Measurements from ENCODE around the gene PLBD1. TPM values are rescaled to one million over a fixed set of nuclear protein-coding genes. Genes with fewer than 3 reads are reported as not detected.

The PLBD1 gene
- polyA plus RNA-seq, 2 of the 4 experiments (the other 2 are of a cell fraction) = 4.9 to 10.3 TPM

GRCh38 chr12:14588571-14588970, 20.9 kb upstream of the PLBD1 start (continued):
- no peak for TF ChIP-seq FOSB (CRISPR knock-in tag; IDR thresholded peaks at IDR 0.05)
- TF ChIP-seq, protein P1, sequence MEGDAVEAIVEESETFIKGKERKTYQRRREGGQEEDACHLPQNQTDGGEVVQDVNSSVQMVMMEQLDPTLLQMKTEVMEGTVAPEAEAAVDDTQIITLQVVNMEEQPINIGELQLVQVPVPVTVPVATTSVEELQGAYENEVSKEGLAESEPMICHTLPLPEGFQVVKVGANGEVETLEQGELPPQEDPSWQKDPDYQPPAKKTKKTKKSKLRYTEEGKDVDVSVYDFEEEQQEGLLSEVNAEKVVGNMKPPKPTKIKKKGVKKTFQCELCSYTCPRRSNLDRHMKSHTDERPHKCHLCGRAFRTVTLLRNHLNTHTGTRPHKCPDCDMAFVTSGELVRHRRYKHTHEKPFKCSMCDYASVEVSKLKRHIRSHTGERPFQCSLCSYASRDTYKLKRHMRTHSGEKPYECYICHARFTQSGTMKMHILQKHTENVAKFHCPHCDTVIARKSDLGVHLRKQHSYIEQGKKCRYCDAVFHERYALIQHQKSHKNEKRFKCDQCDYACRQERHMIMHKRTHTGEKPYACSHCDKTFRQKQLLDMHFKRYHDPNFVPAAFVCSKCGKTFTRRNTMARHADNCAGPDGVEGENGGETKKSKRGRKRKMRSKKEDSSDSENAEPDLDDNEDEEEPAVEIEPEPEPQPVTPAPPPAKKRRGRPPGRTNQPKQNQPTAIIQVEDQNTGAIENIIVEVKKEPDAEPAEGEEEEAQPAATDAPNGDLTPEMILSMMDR (IDR thresholded peaks at IDR 0.05) = no peak

GRCh38 chr12:14578646-14579045, 11.0 kb upstream of the PLBD1 start:
- Histone ChIP-seq H3K9me3 (no peaks in the 10 kb centered on the region), H3K4me1 (no peaks in the 10 kb centered on the region), H3K4me2 (no peak overlapping the region), H3K27ac (no peak overlapping the region), H3K4me3 (no peak overlapping the region)
- no peak for DNase-seq (ENCODE audit: low read depth in 1 of 2, low spot score in 1 of 2)
- POLR2A ChIA-PET = no interaction called here
- TF ChIP-seq NFE2L2 (conservative IDR thresholded peaks at IDR 0.05; ENCODE audit: low read length) = no peak
- TF ChIP-seq ZC3H11A (IDR thresholded peaks at IDR 0.05) = no peak
- no peak for TF ChIP-seq MAZ (IDR thresholded peaks at IDR 0.05; ENCODE audit: borderline replicate concordance, low read depth, low read length)
- TF ChIP-seq TFCP2L1 (CRISPR knock-in tag; IDR thresholded peaks at IDR 0.05) = no peak
- no peak for TF ChIP-seq HEYL (CRISPR knock-in tag; IDR thresholded peaks at IDR 0.05)
- no peak for TF ChIP-seq CEBPB (IDR thresholded peaks at IDR 0.05)
- TF ChIP-seq JUNB (IDR thresholded peaks at IDR 0.05) = no peak
- TF ChIP-seq EHMT2 (IDR thresholded peaks at IDR 0.05; ENCODE audit: low read depth) = no peak
- CTCF ChIA-PET = no interaction called here
- 84% methylated on average over 8 of the region's 8 CpGs for WGBS (ENCODE audit: missing lambda C conversion rate)
- ATAC-seq = no peak
- FAIRE-seq = no peak

- ChIA-PET CTCF (no interaction called here), POLR2A (no interaction called here)
- 63% methylated on average over 1 of the region's 1 CpG for WGBS (ENCODE audit: missing lambda C conversion rate)
- ATAC-seq (no peak), DNase-seq (ENCODE audit: low read depth in 1 of 2, low spot score in 1 of 2) (no peak), FAIRE-seq (no peak)
- Histone ChIP-seq H3K9me3 (no peaks in the 10 kb centered on the region), H3K4me2 (no peak overlapping the region), H3K27ac (no peak overlapping the region), H3K4me1 (no peaks in the 10 kb centered on the region), H3K4me3 (no peak overlapping the region)
- TF ChIP-seq ZFP36 (IDR thresholded peaks at IDR 0.05; ENCODE audit: borderline replicate concordance, partially characterized antibody) (no peak), RCOR1 (IDR thresholded peaks at IDR 0.05; ENCODE audit: low read depth, low read length) (no peak), CBX2 (IDR thresholded peaks at IDR 0.05; ENCODE audit: borderline replicate concordance, low read depth) (no peak), CBX8 (IDR thresholded peaks at IDR 0.05) (no peak), MAFK (IDR thresholded peaks at IDR 0.05; ENCODE audit: partially characterized antibody) (peak; percentile 43)
Measured at GRCh38 chr12:14577344-14577743, 9.7 kb upstream of the PLBD1 start.

- no peaks in the 10 kb centered on the region for H3K9me3 ChIP-seq
- CTCF ChIA-PET = no interaction called here
- no peak overlapping the region for H3K4me2 ChIP-seq
- ATAC-seq (no peak), DNase-seq (ENCODE audit: low read depth in 1 of 2, low spot score in 1 of 2) (no peak), FAIRE-seq (no peak)
- POLR2A ChIA-PET = no interaction called here
- H3K4me3 ChIP-seq = no peak overlapping the region
- TF ChIP-seq PHF8 (IDR thresholded peaks at IDR 0.05; ENCODE audit: borderline replicate concordance, low read depth) (no peak), EHMT2 (IDR thresholded peaks at IDR 0.05; ENCODE audit: low read depth) (no peak), GATA3 (IDR thresholded peaks at IDR 0.05; ENCODE audit: borderline replicate concordance) (no peak), ZC3H11A (IDR thresholded peaks at IDR 0.05) (no peak), ATOH8 (CRISPR knock-in tag; IDR thresholded peaks at IDR 0.05; ENCODE audit: low read depth) (no peak), ZFP36 (IDR thresholded peaks at IDR 0.05; ENCODE audit: borderline replicate concordance, partially characterized antibody) (no peak), SREBF2 (IDR thresholded peaks at IDR 0.05) (no peak), HEYL (CRISPR knock-in tag; IDR thresholded peaks at IDR 0.05) (no peak), RCOR1 (IDR thresholded peaks at IDR 0.05; ENCODE audit: low read depth, low read length) (no peak), KDM1A (IDR thresholded peaks at IDR 0.05; ENCODE audit: low read depth) (no peak), CHD4 (IDR thresholded peaks at IDR 0.05; ENCODE audit: borderline replicate concordance) (no peak), HOXB13 (CRISPR knock-in tag; IDR thresholded peaks at IDR 0.05; ENCODE audit: low read depth) (no peak), CEBPB (IDR thresholded peaks at IDR 0.05) (no peak), EP300 (IDR thresholded peaks at IDR 0.05) (no peak), HOXA7 (CRISPR knock-in tag; IDR thresholded peaks at IDR 0.05) (no peak), MYC (IDR thresholded peaks at IDR 0.05; ENCODE audit: borderline replicate concordance, low read length) (no peak), NR3C1 (IDR thresholded peaks at IDR 0.05) (no peak), BHLHE40 (IDR thresholded peaks at IDR 0.05; ENCODE audit: low read depth, low read length) (no peak), RFX5 (IDR thresholded peaks at IDR 0.05) (no peak)
- no peak overlapping the region for H3K27ac ChIP-seq
- 47% methylated on average over 8 of the region's 8 CpGs for WGBS (ENCODE audit: missing lambda C conversion rate)
- H3K4me1 ChIP-seq = no peaks in the 10 kb centered on the region
Measured at GRCh38 chr12:14576896-14577295, 9.2 kb upstream of the PLBD1 start.

Measured in A549 (cell line).